ENCODE results near the gene CUEDC2.

DNA sequence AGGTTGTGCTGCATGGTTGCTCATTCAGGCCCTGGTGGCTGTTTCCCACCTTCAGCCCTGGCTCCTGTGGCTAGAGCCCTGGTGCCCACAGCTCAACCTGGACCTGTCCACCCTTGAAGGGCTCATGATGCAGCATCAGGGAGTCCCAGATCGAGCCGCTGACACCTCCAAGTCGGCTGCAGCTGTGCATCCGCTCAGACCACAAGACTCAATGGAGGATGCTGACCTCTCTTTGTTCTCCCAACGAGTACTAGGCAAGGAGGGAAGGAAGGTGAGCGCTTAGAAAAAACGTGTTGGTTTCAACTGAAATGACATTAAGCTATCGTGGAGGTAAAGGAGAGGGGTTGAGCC is 28.4 kb upstream of the CUEDC2 start:
- no peak for TF ChIP-seq EZH2phosphoT487 (IDR thresholded peaks at IDR 0.05; ENCODE audit: borderline replicate concordance, low read length)
- TF ChIP-seq, protein P1, sequence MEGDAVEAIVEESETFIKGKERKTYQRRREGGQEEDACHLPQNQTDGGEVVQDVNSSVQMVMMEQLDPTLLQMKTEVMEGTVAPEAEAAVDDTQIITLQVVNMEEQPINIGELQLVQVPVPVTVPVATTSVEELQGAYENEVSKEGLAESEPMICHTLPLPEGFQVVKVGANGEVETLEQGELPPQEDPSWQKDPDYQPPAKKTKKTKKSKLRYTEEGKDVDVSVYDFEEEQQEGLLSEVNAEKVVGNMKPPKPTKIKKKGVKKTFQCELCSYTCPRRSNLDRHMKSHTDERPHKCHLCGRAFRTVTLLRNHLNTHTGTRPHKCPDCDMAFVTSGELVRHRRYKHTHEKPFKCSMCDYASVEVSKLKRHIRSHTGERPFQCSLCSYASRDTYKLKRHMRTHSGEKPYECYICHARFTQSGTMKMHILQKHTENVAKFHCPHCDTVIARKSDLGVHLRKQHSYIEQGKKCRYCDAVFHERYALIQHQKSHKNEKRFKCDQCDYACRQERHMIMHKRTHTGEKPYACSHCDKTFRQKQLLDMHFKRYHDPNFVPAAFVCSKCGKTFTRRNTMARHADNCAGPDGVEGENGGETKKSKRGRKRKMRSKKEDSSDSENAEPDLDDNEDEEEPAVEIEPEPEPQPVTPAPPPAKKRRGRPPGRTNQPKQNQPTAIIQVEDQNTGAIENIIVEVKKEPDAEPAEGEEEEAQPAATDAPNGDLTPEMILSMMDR (IDR thresholded peaks at IDR 0.05; ENCODE audit: low read depth, low read length, poor library complexity, severe bottlenecking): no peak

Measured in DOHH2 (cell line).